ENCODE measurements around the gene HNRNPU.

The HNRNPU gene

GRCh38 chr1:244864253-244865027 is at the start of gene HNRNPU:
TSS of gene HNRNPU (minus strand) at chr1:244864543. CDS start at chr1:244864307, 236 bp downstream.
- DNase-seq = peak; percentile 97

GRCh38 chr1:244913806-244914205 is 49.5 kb upstream of the HNRNPU start:
- DNase-seq = no peak

GRCh38 chr1:244904119-244904518 is 39.8 kb upstream of the HNRNPU start:
- no peak for DNase-seq

GRCh38 chr1:244901400-244902015 is 37.2 kb upstream of the HNRNPU start:
- DNase-seq = no peak

GRCh38 chr1:244897476-244898254 is 33.3 kb upstream of the HNRNPU start:
- no peak for DNase-seq

GRCh38 chr1:244896550-244896949 is 32.2 kb upstream of the HNRNPU start:
- no peak for DNase-seq

GRCh38 chr1:244893836-244894235 is 29.5 kb upstream of the HNRNPU start:
- no peak for DNase-seq

GRCh38 chr1:244887281-244887680 is 22.9 kb upstream of the HNRNPU start:
- DNase-seq = no peak

GRCh38 chr1:244881552-244882280 is 17.4 kb upstream of the HNRNPU start:
- no peak for DNase-seq

- DNase-seq = no peak
These were observed 14.3 kb upstream of the HNRNPU start for GRCh38 chr1:244878681-244879080.

- DNase-seq = no peak
These were observed 12.0 kb upstream of the HNRNPU start for GRCh38 chr1:244876228-244876910.

- no peak for DNase-seq
These were observed 10.7 kb upstream of the HNRNPU start for GRCh38 chr1:244874974-244875579.

- no peak for DNase-seq
These were observed 5.6 kb upstream of the HNRNPU start for GRCh38 chr1:244869950-244870349.

GRCh38 chr1:244869364-244869827 is 5.1 kb upstream of the HNRNPU start:
- no peak for DNase-seq

- no peak for DNase-seq
These were observed 4.4 kb upstream of the HNRNPU start for GRCh38 chr1:244868484-244869363.

- DNase-seq = no peak
These were observed 2.0 kb upstream of the HNRNPU start for GRCh38 chr1:244866355-244866754.

- no peak for DNase-seq
These were observed 1.5 kb upstream of the HNRNPU start for GRCh38 chr1:244865820-244866219.

- DNase-seq = peak; percentile 58
These were observed 657 bp upstream of the HNRNPU start for GRCh38 chr1:244865028-244865371.

- DNase-seq = peak; percentile 49
These were observed 671 bp downstream of the HNRNPU start for GRCh38 chr1:244863491-244864252.
